Thoracic aorta (tissue), 2 donors: ENCODE measurements around the gene FAN1. TPM values are rescaled to one million over a fixed set of nuclear protein-coding genes. Genes with fewer than 3 reads are reported as not detected.

Experiments
- ATAC-seq: fragments of 150-250 bp; one replicate; pipeline ENCODE4 v1.8.0; 2017; ENCODE audit warnings: low read depth; ENCODE audit not compliant: insufficient number of reproducible peaks, low FRiP score
- DNase-seq: peaks from one replicate; pipeline ENCODE4 v3.0.0-alpha.2; 2020; ENCODE audit warnings: low spot score
- H3K27ac ChIP-seq, 2 donors: fragments of 200-600 bp; sonication (generic); 1 replicate in 1 of 2; 2 replicates in 1 of 2; pipeline ENCODE4 v1.5.1; 2016; ENCODE audit warnings: mild to moderate bottlenecking in 2 of 2, moderate library complexity in 2 of 2
- H3K27me3 ChIP-seq: fragments of 200-600 bp; sonication (generic); replicated peaks from 2 replicates; pipeline ENCODE4 v1.6.0; 2016; ENCODE audit warnings: mild to moderate bottlenecking; ENCODE audit not compliant: insufficient read depth
- H3K36me3 ChIP-seq: fragments of 200-600 bp; sonication (generic); one replicate; pipeline ENCODE4 v1.5.1; 2016
- H3K4me1 ChIP-seq, 2 donors: fragments of 200-600 bp; sonication (generic); 1 replicate in 1 of 2; 2 replicates in 1 of 2; pipeline versions ENCODE4 v1.5.1 to v1.6.0; 2016; ENCODE audit warnings: low read depth in 2 of 2, mild to moderate bottlenecking in 1 of 2; ENCODE audit not compliant: control insufficient read depth in 1 of 2
- H3K4me3 ChIP-seq: fragments of 200-600 bp; sonication (generic); 2 replicates; pipeline ENCODE4 v1.5.1; 2016; ENCODE audit warnings: mild to moderate bottlenecking
- H3K9me3 ChIP-seq: fragments of 200-600 bp; sonication (generic); 2 replicates; pipeline ENCODE4 v1.5.1; 2016
- CTCF ChIP-seq: fragments of 200-600 bp; sonication (generic); IDR thresholded peaks from one replicate; pipeline ENCODE4 v1.5.1; 2019; ENCODE audit warnings: antibody characterized with exemption
- total RNA-seq, 2 donors: library from RNA; depleted of rRNA; stranded (reverse); fragments of >200 nt; gene quantifications; one replicate each; pipeline versions ENCODE4 v1.1.0 to v1.2.3, GENCODE V29; 2016

The FAN1 gene
- total RNA-seq, 2 donors from 2014 or later = 5.8 to 14.5 TPM

GRCh38 chr15:30940359-30940758 lies 36.6 kb downstream of the FAN1 start:
- TF ChIP-seq CTCF = no peak
- no peaks in the 10 kb centered on the region for H3K4me1 ChIP-seq
- H3K36me3 ChIP-seq = peaks cover 54% of the 10 kb centered on the region
- H3K9me3 ChIP-seq = no peaks in the 10 kb centered on the region
- H3K4me3 ChIP-seq = no peak overlapping the region
- DNase-seq (no peak), ATAC-seq (no peak)
- no peak overlapping the region for H3K27ac ChIP-seq
- no peaks in the 10 kb centered on the region for H3K27me3 ChIP-seq

- peaks cover 65% of the 10 kb centered on the region for H3K36me3 ChIP-seq
Measured at GRCh38 chr15:30941520-30941919, 37.8 kb downstream of the FAN1 start.

GRCh38 chr15:30943654-30944335 lies 40.1 kb downstream of the FAN1 start:
- Histone ChIP-seq H3K9me3 (no peaks in the 10 kb centered on the region), H3K4me1 (no peaks in the 10 kb centered on the region), H3K36me3 (peaks cover 71% of the 10 kb centered on the region), H3K27me3 (no peaks in the 10 kb centered on the region), H3K4me3 (no peak overlapping the region), H3K27ac (no peak overlapping the region)
- DNase-seq (no peak), ATAC-seq (no peak)
- no peak for TF ChIP-seq CTCF

More at GRCh38 chr15:30941520-30941919, 37.8 kb downstream of the FAN1 start:
- Histone ChIP-seq H3K9me3 (no peaks in the 10 kb centered on the region), H3K27me3 (no peaks in the 10 kb centered on the region), H3K4me3 (no peak overlapping the region), H3K4me1 (no peaks in the 10 kb centered on the region), H3K27ac (no peak overlapping the region)
- DNase-seq = no peak
- no peak for TF ChIP-seq CTCF
- ATAC-seq = no peak

GRCh38 chr15:30953183-30953582 lies 49.5 kb downstream of the FAN1 start:
- TF ChIP-seq CTCF = no peak
- Histone ChIP-seq H3K27ac (no peak overlapping the region), H3K4me3 (no peak overlapping the region), H3K9me3 (no peaks in the 10 kb centered on the region), H3K27me3 (no peaks in the 10 kb centered on the region), H3K36me3 (peaks cover 77% of the 10 kb centered on the region), H3K4me1 (no peaks in the 10 kb centered on the region)
- DNase-seq (no peak), ATAC-seq (no peak)

- TF ChIP-seq CTCF = no peak
- no peak for DNase-seq
Measured at GRCh38 chr15:30953731-30954378, 50.1 kb downstream of the FAN1 start.

More at GRCh38 chr15:30953731-30954378, 50.1 kb downstream of the FAN1 start:
- H3K9me3 ChIP-seq = no peaks in the 10 kb centered on the region
- H3K36me3 ChIP-seq = peaks cover 73% of the 10 kb centered on the region
- no peaks in the 10 kb centered on the region for H3K27me3 ChIP-seq
- ATAC-seq = no peak
- no peaks in the 10 kb centered on the region for H3K4me1 ChIP-seq
- H3K4me3 ChIP-seq = no peak overlapping the region
- no peak overlapping the region for H3K27ac ChIP-seq
